Gastroesophageal sphincter (tissue), 3 donors: ENCODE data around the gene MADD.

ENCODE experiments used
- EP300 ChIP-seq: sonication (generic); formaldehyde crosslinking; IDR thresholded peaks from one replicate; pipeline ENCODE4 v1.6.1; 2017; ENCODE audit warnings: antibody characterized with exemption, mild to moderate bottlenecking
- POLR2A ChIP-seq, 2 donors: fragments of 450-650 bp; IDR thresholded peaks; one replicate each; pipeline ENCODE4 v1.6.1; 2017; ENCODE audit warnings: antibody characterized with exemption in 2 of 2, mild to moderate bottlenecking in 2 of 2, moderate library complexity in 1 of 2
- POLR2AphosphoS5 ChIP-seq: sonication (generic); formaldehyde crosslinking; IDR thresholded peaks from one replicate; pipeline ENCODE4 v1.6.1; 2017; ENCODE audit warnings: antibody characterized with exemption
- TF ChIP-seq, protein P1 (sequence below), 4 experiments: fragments of 200-600 bp in 2 of 4; fragments of 450-650 bp in 2 of 4; sonication (generic) in 1 of 4; IDR thresholded peaks; one replicate each; pipeline ENCODE4 v1.5.1; 2017 to 2019; ENCODE audit warnings: antibody characterized with exemption in 4 of 4, mild to moderate bottlenecking in 2 of 4, moderate library complexity in 2 of 4

DNA sequence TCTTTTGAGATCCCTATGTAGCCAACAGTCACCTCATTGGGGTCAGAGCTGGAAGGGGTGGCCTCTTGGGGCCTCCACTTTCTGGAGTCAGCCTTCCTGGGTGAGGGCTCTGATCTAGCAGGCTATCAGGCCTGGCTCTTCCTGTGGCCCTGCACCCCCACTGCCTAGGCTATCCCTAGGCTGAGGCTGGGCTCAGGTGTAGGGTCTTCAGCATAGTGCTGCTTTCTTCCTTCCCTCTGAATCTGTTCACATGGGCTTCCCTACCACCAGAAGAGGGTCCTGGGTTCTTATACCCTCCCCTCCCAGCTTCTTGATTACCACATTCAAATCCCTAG lies 108.9 kb downstream of the MADD start:
- TF ChIP-seq, protein P1, sequence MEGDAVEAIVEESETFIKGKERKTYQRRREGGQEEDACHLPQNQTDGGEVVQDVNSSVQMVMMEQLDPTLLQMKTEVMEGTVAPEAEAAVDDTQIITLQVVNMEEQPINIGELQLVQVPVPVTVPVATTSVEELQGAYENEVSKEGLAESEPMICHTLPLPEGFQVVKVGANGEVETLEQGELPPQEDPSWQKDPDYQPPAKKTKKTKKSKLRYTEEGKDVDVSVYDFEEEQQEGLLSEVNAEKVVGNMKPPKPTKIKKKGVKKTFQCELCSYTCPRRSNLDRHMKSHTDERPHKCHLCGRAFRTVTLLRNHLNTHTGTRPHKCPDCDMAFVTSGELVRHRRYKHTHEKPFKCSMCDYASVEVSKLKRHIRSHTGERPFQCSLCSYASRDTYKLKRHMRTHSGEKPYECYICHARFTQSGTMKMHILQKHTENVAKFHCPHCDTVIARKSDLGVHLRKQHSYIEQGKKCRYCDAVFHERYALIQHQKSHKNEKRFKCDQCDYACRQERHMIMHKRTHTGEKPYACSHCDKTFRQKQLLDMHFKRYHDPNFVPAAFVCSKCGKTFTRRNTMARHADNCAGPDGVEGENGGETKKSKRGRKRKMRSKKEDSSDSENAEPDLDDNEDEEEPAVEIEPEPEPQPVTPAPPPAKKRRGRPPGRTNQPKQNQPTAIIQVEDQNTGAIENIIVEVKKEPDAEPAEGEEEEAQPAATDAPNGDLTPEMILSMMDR (IDR thresholded peaks at IDR 0.05), result no peak
- no peak for TF ChIP-seq POLR2A (IDR thresholded peaks at IDR 0.05)
- TF ChIP-seq POLR2AphosphoS5, result no peak
- TF ChIP-seq EP300, result no peak
